ENCODE data around the gene PTH1R. TPM values are rescaled to one million over a fixed set of nuclear protein-coding genes. Genes with fewer than 3 reads are reported as not detected.

Gene PTH1R
- total and polyA plus RNA-seq, 10 of the 15 experiments (the other 5 are each of a cell fraction or from before 2014, with no cell fraction given): not detected

DNA sequence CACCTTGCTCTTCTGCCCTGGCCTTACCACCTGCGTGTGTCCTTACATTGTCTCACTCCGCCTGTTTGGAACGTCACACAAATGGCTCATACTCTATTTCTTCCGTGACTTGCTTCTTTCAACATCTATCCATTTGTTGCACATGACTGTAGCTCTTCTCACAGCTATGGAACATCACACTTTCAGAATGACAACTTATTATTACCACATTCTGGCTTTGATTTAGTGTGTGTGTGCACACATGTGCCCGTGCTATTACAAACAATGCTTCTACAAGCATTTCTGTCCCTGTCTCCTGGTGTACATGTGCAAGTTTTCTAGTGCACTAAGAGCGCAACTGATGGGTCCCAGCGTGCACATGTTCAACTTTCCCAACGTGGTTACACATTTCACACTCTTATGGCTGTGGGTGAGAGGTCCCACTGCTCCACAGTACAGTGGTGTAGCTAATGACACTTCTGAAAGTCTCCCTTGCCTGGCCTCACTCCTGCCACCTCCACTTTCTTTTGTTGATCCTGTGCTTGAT lies 37.8 kb downstream of the PTH1R start:
- Histone ChIP-seq H3K36me3 (ENCODE audit: control insufficient read depth in 2 of 2, insufficient read depth in 2 of 2, low read length in 1 of 2) (peaks cover 4 to 37% of the 10 kb centered on the region in 2 experiments), H2AFZ (ENCODE audit: control insufficient read depth, low read depth, low read length) (no peak overlapping the region), H3K4me1 (ENCODE audit: control insufficient read depth, insufficient read depth, low read length) (peaks cover 8% of the 10 kb centered on the region; the same call in 1 of the 2 replicates), H3K9ac (ENCODE audit: control insufficient read depth, insufficient read depth, low read length) (no peak overlapping the region), H3K4me2 (ENCODE audit: control insufficient read depth, insufficient read depth) (no peak overlapping the region), H3K4me3 (no peak overlapping the region), H4K20me1 (ENCODE audit: control insufficient read depth, insufficient read depth) (no peaks in the 10 kb centered on the region), H3K27me3 (replicated peaks in 1 of 2; ENCODE audit: control insufficient read depth in 2 of 2, insufficient read depth in 2 of 2, low read length in 1 of 2) (no peaks in the 10 kb centered on the region), H3K27ac (ENCODE audit: control insufficient read depth, insufficient read depth) (no peak overlapping the region), H3K9me3 (replicated peaks; ENCODE audit: control insufficient read depth, insufficient read depth, low read length) (peaks cover 15% of the 10 kb centered on the region; the same call in 2 of the 3 replicates), H3K79me2 (ENCODE audit: control insufficient read depth, insufficient read depth, low read length) (no peaks in the 10 kb centered on the region)
- TF ChIP-seq NRF1 (conservative IDR thresholded peaks at IDR 0.05; ENCODE audit: low read depth, low read length) (no peak), MTA2 (IDR thresholded peaks at IDR 0.05; ENCODE audit: low read depth) (peak; percentile 34; the same call in 1 of the 2 replicates), NFXL1 (IDR thresholded peaks at IDR 0.05; ENCODE audit: borderline replicate concordance) (no peak), BCL3 (IDR thresholded peaks at IDR 0.05; ENCODE audit: borderline replicate concordance, insufficient read depth, low read depth, low read length, poor library complexity, severe bottlenecking) (no peak), IKZF1 (conservative IDR thresholded peaks at IDR 0.05) (peak; percentile 31; the same call in 1 of the 2 replicates), POLR2A (IDR thresholded peaks at IDR 0.05; ENCODE audit: low read depth, low read length) (peak; percentile 50; the same call in 1 of the 2 replicates), IKZF2 (IDR thresholded peaks at IDR 0.05) (peak; percentile 28 to 43; a peak in 2 of 4 replicates), SUPT20H (IDR thresholded peaks at IDR 0.05; ENCODE audit: borderline replicate concordance, control insufficient read depth, low read depth, low read length) (no peak), RCOR1 (conservative IDR thresholded peaks at IDR 0.05; ENCODE audit: low read depth, low read length) (no peak), POLR2AphosphoS2 (IDR thresholded peaks at IDR 0.05; ENCODE audit: low read depth, low read length) (0 out of 2 replicates have a peak, but pooled peaks have one; percentile 17), BHLHE40 (IDR thresholded peaks at IDR 0.05; ENCODE audit: borderline replicate concordance in 1 of 2, low read depth in 2 of 2, low read length in 1 of 2) (peak in 1 of 2 experiments; percentile 50; a peak in 1 of 4 replicates), EP300 (IDR thresholded peaks at IDR 0.05; ENCODE audit: borderline replicate concordance in 1 of 2, control insufficient read depth in 1 of 2, low read depth in 2 of 2, low read length in 2 of 2) (no peak), CBFB (IDR thresholded peaks at IDR 0.05; ENCODE audit: low read depth) (no peak), TCF12 (IDR thresholded peaks at IDR 0.05; ENCODE audit: low read depth, low read length) (no peak), PAX8 (IDR thresholded peaks at IDR 0.05) (no peak)
- TF ChIP-seq, protein P1, sequence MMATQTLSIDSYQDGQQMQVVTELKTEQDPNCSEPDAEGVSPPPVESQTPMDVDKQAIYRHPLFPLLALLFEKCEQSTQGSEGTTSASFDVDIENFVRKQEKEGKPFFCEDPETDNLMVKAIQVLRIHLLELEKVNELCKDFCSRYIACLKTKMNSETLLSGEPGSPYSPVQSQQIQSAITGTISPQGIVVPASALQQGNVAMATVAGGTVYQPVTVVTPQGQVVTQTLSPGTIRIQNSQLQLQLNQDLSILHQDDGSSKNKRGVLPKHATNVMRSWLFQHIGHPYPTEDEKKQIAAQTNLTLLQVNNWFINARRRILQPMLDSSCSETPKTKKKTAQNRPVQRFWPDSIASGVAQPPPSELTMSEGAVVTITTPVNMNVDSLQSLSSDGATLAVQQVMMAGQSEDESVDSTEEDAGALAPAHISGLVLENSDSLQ (IDR thresholded peaks at IDR 0.05): no peak
- TF ChIP-seq, protein P2, sequence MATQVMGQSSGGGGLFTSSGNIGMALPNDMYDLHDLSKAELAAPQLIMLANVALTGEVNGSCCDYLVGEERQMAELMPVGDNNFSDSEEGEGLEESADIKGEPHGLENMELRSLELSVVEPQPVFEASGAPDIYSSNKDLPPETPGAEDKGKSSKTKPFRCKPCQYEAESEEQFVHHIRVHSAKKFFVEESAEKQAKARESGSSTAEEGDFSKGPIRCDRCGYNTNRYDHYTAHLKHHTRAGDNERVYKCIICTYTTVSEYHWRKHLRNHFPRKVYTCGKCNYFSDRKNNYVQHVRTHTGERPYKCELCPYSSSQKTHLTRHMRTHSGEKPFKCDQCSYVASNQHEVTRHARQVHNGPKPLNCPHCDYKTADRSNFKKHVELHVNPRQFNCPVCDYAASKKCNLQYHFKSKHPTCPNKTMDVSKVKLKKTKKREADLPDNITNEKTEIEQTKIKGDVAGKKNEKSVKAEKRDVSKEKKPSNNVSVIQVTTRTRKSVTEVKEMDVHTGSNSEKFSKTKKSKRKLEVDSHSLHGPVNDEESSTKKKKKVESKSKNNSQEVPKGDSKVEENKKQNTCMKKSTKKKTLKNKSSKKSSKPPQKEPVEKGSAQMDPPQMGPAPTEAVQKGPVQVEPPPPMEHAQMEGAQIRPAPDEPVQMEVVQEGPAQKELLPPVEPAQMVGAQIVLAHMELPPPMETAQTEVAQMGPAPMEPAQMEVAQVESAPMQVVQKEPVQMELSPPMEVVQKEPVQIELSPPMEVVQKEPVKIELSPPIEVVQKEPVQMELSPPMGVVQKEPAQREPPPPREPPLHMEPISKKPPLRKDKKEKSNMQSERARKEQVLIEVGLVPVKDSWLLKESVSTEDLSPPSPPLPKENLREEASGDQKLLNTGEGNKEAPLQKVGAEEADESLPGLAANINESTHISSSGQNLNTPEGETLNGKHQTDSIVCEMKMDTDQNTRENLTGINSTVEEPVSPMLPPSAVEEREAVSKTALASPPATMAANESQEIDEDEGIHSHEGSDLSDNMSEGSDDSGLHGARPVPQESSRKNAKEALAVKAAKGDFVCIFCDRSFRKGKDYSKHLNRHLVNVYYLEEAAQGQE (IDR thresholded peaks at IDR 0.05; ENCODE audit: low read depth, low read length): no peak
- DNase-seq (ENCODE audit: low read depth, low spot score): no peak
- ATAC-seq: peak; percentile 48
- no peak for FAIRE-seq
- ChIA-PET RAD21 (ENCODE audit: unreplicated experiment) (no interaction called here), POLR2A (interaction anchor here (1.1 kb wide), 1 partner anchor 58 kb away, joined by 8 read pairs; no protein-coding TSS in a partner anchor), CTCF (interaction anchor here (0.6 to 1.5 kb wide), 7 partner anchors 18 to 408 kb away, joined by 3 to 6 read pairs (median 3); no protein-coding TSS in a partner anchor), SMC1A (ENCODE audit: uncharacterized antibody, unreplicated experiment) (interaction anchor here (0.5 to 1.7 kb wide), 2 partner anchors 11 to 24 kb away, joined by 3 to 7 read pairs; no protein-coding TSS in a partner anchor)
- in situ Hi-C loops (cut with MboI) (no loop called here), intact Hi-C loops (cut with micrococcal nuclease; ENCODE audit: unreplicated experiment) (no loop called here)
- WGBS (ENCODE audit: insufficient coverage, insufficient replicate concordance, low lambda C conversion rate, missing lambda C conversion rate): 90% methylated on average over 8 of the region's 8 CpGs
- no TSS peak for BruUV-seq (replicated peaks)

Data from GM12878 (cell line).